HL-60 (cell line): ENCODE data around the gene FRMD3.

ENCODE experiments used
- CTCF ChIP-seq: IDR thresholded peaks from one replicate; pipeline ENCODE4 v1.5.1; 2011; ENCODE audit warnings: low read length, control low read depth, inconsistent platforms; ENCODE audit not compliant: insufficient read depth
- POLR2AphosphoS5 ChIP-seq: IDR thresholded peaks from 2 replicates; pipeline ENCODE4 v1.6.1; 2012; ENCODE audit warnings: low read depth
- REST ChIP-seq: IDR thresholded peaks from 2 replicates; pipeline ENCODE4 v1.6.1; 2012; ENCODE audit warnings: low read depth; ENCODE audit not compliant: insufficient replicate concordance

GRCh38 chr9:83296123-83296522 lies 242.1 kb downstream of the FRMD3 start:
- TF ChIP-seq POLR2AphosphoS5 (no peak), CTCF (no peak), REST (peak; percentile 92)
